ENCODE results near the gene PPL. TPM values are rescaled to one million over a fixed set of nuclear protein-coding genes. Genes with fewer than 3 reads are reported as not detected.
"Not testable (repeated sequence)": the region's sequence is repeated elsewhere in the genome, so short reads cannot be mapped to it uniquely, and the experiment has no call there.

The PPL gene
- total RNA-seq, 1 experiment from 2014 or later, result 0.04 TPM

- POLR2A ChIA-PET (ENCODE audit: low non-redundant PET), result interaction anchor here (0.8 kb wide), 1 partner anchor 10 kb away, joined by 5 read pairs; no protein-coding TSS in a partner anchor
- CTCF ChIA-PET, result interaction anchor here (0.5 kb wide), 1 partner anchor 73 kb away, joined by 3 read pairs; no protein-coding TSS in a partner anchor
- intact Hi-C loops (cut with micrococcal nuclease; ENCODE audit: unreplicated experiment), result loop anchor here (5.0 to 10.0 kb wide), 3 partner anchors 263 to 553 kb away; partner anchors contain the start of gene NUDT16L1
Observed at GRCh38 chr16:4957720-4958509, 21.0 kb upstream of the PPL start, which contains the start of gene SEC14L5. SEC14L5 (plus strand) TSS chr16:4958330; CDS start chr16:4959324, 994 bp downstream.

GRCh38 chr16:4957420-4957719 is 20.4 kb upstream of the PPL start:
- no peak for DNase-seq (ENCODE audit: low spot score)
- TF ChIP-seq EZH2 (IDR thresholded peaks at IDR 0.05; ENCODE audit: borderline replicate concordance, low read depth, low read length, poor library complexity, severe bottlenecking) (no peak), CTCF (conservative IDR thresholded peaks at IDR 0.05; ENCODE audit: low read depth, low read length) (no peak)
- peak overlapping the region; percentile 48 for H3K4me3 ChIP-seq (ENCODE audit: low read depth, low read length, poor library complexity, severe bottlenecking)
- H3K9me3 ChIP-seq (ENCODE audit: low read depth, low read length, poor library complexity, severe bottlenecking), result no peaks in the 10 kb centered on the region
- ChIA-PET CTCF (no interaction called here), POLR2A (ENCODE audit: low non-redundant PET) (no interaction called here)
- no peaks in the 10 kb centered on the region for H3K36me3 ChIP-seq (ENCODE audit: insufficient read depth, low read length, poor library complexity, severe bottlenecking)
- peaks cover 32% of the 10 kb centered on the region for H3K27me3 ChIP-seq (replicated peaks; ENCODE audit: insufficient read depth, low read depth, low read length, poor library complexity)
- no TSS peak for BruUV-seq (replicated peaks)
- H3K4me1 ChIP-seq (ENCODE audit: insufficient read depth, low read length, poor library complexity, severe bottlenecking), result no peaks in the 10 kb centered on the region
- no peak overlapping the region for H3K27ac ChIP-seq (ENCODE audit: low read depth, low read length, poor library complexity, severe bottlenecking)
- intact Hi-C loops (cut with micrococcal nuclease; ENCODE audit: unreplicated experiment), result loop anchor here (5.0 to 10.0 kb wide), 3 partner anchors 263 to 553 kb away; partner anchors contain the start of gene NUDT16L1

More at GRCh38 chr16:4957720-4958509, 21.0 kb upstream of the PPL start, which contains the start of gene SEC14L5:
- H3K27me3 ChIP-seq (replicated peaks; ENCODE audit: insufficient read depth, low read depth, low read length, poor library complexity), result peaks cover 35% of the 10 kb centered on the region
- peak within 1 kb of the TSS; percentile 48 for H3K4me3 ChIP-seq (ENCODE audit: low read depth, low read length, poor library complexity, severe bottlenecking)
- DNase-seq (ENCODE audit: low spot score), result peak; percentile 96
- H3K4me1 ChIP-seq (ENCODE audit: insufficient read depth, low read length, poor library complexity, severe bottlenecking), result no peaks in the 10 kb centered on the region
- H3K9me3 ChIP-seq (ENCODE audit: low read depth, low read length, poor library complexity, severe bottlenecking), result no peaks in the 10 kb centered on the region
- TF ChIP-seq EZH2 (IDR thresholded peaks at IDR 0.05; ENCODE audit: borderline replicate concordance, low read depth, low read length, poor library complexity, severe bottlenecking) (no peak), CTCF (conservative IDR thresholded peaks at IDR 0.05; ENCODE audit: low read depth, low read length) (no peak)
- H3K27ac ChIP-seq (ENCODE audit: low read depth, low read length, poor library complexity, severe bottlenecking), result no peak within 1 kb of the TSS
- BruUV-seq (replicated peaks), result no TSS peak
- H3K36me3 ChIP-seq (ENCODE audit: insufficient read depth, low read length, poor library complexity, severe bottlenecking), result no peaks in the 10 kb centered on the region

GRCh38 chr16:4954714-4955113 is 17.8 kb upstream of the PPL start:
- intact Hi-C loops (cut with micrococcal nuclease; ENCODE audit: unreplicated experiment), result loop anchor here (5.0 to 10.0 kb wide), 3 partner anchors 260 to 550 kb away; partner anchors contain the start of gene NUDT16L1
- no peak for DNase-seq (ENCODE audit: low spot score)
- peaks cover 10% of the 10 kb centered on the region for H3K27me3 ChIP-seq (replicated peaks; ENCODE audit: insufficient read depth, low read depth, low read length, poor library complexity)
- POLR2A ChIA-PET (ENCODE audit: low non-redundant PET), result interaction anchor here (0.7 kb wide), 1 partner anchor 759 kb away, joined by 4 read pairs; no protein-coding TSS in a partner anchor
- no peak overlapping the region for H3K4me3 ChIP-seq (ENCODE audit: low read depth, low read length, poor library complexity, severe bottlenecking)
- CTCF ChIA-PET, result no interaction called here
- H3K36me3 ChIP-seq (ENCODE audit: insufficient read depth, low read length, poor library complexity, severe bottlenecking), result no peaks in the 10 kb centered on the region
- H3K9me3 ChIP-seq (ENCODE audit: low read depth, low read length, poor library complexity, severe bottlenecking), result no peaks in the 10 kb centered on the region
- no peak overlapping the region for H3K27ac ChIP-seq (ENCODE audit: low read depth, low read length, poor library complexity, severe bottlenecking)
- no peaks in the 10 kb centered on the region for H3K4me1 ChIP-seq (ENCODE audit: insufficient read depth, low read length, poor library complexity, severe bottlenecking)
- BruUV-seq (replicated peaks), result no TSS peak
- no peak for TF ChIP-seq EZH2 (IDR thresholded peaks at IDR 0.05; ENCODE audit: borderline replicate concordance, low read depth, low read length, poor library complexity, severe bottlenecking)
- TF ChIP-seq CTCF (conservative IDR thresholded peaks at IDR 0.05; ENCODE audit: low read depth, low read length), result no peak

GRCh38 chr16:4951583-4951982 is 14.6 kb upstream of the PPL start:
- intact Hi-C loops (cut with micrococcal nuclease; ENCODE audit: unreplicated experiment), result loop anchor here (10.0 kb wide), 2 partner anchors 257 to 547 kb away; partner anchors contain the start of gene NUDT16L1
- H3K27ac ChIP-seq (ENCODE audit: low read depth, low read length, poor library complexity, severe bottlenecking); H3K9me3 ChIP-seq (ENCODE audit: low read depth, low read length, poor library complexity, severe bottlenecking); H3K27me3 ChIP-seq (replicated peaks; ENCODE audit: insufficient read depth, low read depth, low read length, poor library complexity); POLR2A ChIA-PET (ENCODE audit: low non-redundant PET); H3K36me3 ChIP-seq (ENCODE audit: insufficient read depth, low read length, poor library complexity, severe bottlenecking); DNase-seq (ENCODE audit: low spot score); H3K4me1 ChIP-seq (ENCODE audit: insufficient read depth, low read length, poor library complexity, severe bottlenecking); BruUV-seq (replicated peaks); H3K4me3 ChIP-seq (ENCODE audit: low read depth, low read length, poor library complexity, severe bottlenecking): not testable (repeated sequence)
- CTCF ChIA-PET, result interaction anchor here (0.7 kb wide), 1 partner anchor 16 kb away, joined by 5 read pairs; no protein-coding TSS in a partner anchor
